HG03571 (cell line): ENCODE data around the gene SREBF2.

Experiments used
- ATAC-seq: cut with Tn5 transposase; IDR thresholded peaks from one replicate; pipeline ENCODE4 v1.9.1; 2021; ENCODE audit not compliant: unreplicated experiment

Gene SREBF2

GRCh38 chr22:41832553-41833368, at the start of gene SREBF2:
SREBF2 (plus strand) TSS chr22:41833105; CDS start chr22:41833271, 166 bp downstream.
- ATAC-seq: peak; percentile 72

- no peak for ATAC-seq
These were observed 45.6 kb upstream of the SREBF2 start for GRCh38 chr22:41787331-41787730.

- ATAC-seq: no peak
These were observed 39.0 kb upstream of the SREBF2 start for GRCh38 chr22:41793871-41794270.

DNA sequence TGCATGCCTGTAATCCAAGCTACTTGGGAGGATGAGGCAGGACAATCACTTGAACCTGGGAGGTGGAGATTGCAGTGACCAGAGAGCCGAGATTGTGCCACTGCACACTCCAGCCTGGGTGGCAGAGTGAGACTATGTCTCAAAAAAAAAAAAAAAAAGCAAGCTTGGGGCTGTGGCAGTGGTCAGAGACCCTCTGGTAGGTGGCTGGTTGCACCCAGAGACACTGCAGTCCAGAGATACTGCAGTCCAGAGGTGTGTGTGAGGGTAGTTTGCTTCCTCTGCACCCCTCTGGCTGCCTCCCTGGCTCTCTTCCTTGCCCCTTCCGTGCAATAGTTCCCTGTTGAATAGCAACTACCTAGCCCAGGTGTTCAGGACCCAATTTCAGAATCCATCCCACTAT, 34.2 kb upstream of the SREBF2 start:
- ATAC-seq: no peak

DNA sequence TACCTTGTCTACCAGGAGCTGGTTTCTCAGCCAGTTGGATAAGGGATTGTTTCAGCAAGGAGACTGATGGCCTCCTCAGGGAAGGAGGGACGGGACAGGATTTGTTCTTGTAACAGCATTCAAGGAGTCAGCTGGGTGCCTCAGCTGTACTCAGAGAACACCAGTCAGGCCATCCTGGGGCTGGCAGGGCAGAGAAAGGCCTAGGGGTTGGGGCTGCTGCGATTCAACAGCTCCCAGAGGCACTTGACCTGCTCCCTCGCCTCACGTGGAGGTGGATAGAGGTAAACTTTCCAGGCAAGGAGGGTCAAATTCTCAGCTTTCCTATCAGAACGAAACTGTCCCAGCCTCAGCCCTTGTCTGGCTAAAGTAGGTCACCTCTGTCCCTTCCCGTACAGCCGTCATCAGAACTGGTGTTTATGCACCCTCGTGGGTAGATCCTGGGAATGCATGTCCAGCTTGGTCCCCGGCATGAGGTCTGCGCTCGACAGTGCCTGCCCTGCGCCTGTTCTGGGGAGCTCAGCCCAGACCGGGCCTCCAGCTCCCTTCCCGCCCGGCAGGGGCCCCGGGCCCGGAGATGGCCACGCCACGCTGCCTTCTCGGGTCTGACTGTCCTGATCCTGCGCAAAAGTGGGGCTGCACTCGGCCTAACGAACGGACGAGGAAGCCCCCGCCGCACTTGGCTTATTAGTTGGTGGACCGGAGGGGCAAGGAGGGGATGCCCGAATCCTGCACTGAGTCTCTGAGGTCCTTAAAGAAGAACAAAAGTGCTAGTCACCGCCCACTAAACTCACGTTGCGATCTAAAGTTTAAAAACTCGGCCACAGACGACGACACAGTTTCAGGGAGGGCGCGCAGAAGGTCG, 33.2 kb upstream of the SREBF2 start:
- ATAC-seq: no peak

- ATAC-seq: peak; percentile 83
These were observed 32.4 kb upstream of the SREBF2 start, which contains the start of gene CCDC134 for GRCh38 chr22:41800348-41801146. CCDC134 (plus strand) TSS chr22:41800679; CDS start chr22:41808891, 8,212 bp downstream.

GRCh38 chr22:41801147-41801819, 31.6 kb upstream of the SREBF2 start:
- no peak for ATAC-seq

GRCh38 chr22:41801886-41802285, 31.0 kb upstream of the SREBF2 start:
- ATAC-seq: no peak

DNA sequence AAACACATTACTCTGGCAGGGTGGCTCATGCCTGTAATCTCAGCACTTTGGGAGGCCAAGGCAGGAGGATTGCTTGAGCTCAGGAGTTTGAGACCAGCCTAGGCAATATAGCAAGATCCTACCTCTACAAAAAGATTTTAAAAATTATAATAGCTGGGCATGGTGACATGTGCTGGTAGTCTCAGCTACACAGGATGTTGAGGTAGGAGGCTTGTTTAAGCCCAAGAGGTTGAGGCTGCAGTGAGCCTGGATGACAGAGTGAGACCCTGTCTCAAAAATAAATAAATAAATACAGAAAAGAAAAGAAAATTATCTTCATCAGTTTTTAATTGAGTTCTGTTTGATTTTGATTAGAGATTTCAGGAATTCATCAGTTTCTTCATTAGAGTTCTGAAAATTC, 27.3 kb upstream of the SREBF2 start:
- no peak for ATAC-seq

DNA sequence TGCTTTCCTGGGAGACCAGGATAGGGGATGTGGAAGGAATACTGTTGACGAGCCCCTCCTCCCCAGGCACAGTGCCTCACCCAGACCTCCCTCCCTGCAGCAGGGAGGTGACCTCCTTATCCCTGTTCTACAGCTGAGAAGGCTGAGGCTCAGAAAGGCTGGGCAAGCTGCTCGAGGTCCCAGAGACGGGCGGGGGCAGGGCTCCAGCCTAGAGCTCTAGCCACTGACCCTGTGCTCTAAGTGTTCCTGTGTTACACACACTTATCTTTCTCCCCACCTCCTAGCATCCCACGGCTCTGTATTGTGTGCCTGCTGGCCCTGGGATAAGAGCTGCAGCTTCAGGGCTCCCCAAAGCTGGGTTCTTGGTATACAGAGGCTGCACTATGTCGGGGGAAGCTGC, 24.5 kb upstream of the SREBF2 start:
- ATAC-seq: no peak

DNA sequence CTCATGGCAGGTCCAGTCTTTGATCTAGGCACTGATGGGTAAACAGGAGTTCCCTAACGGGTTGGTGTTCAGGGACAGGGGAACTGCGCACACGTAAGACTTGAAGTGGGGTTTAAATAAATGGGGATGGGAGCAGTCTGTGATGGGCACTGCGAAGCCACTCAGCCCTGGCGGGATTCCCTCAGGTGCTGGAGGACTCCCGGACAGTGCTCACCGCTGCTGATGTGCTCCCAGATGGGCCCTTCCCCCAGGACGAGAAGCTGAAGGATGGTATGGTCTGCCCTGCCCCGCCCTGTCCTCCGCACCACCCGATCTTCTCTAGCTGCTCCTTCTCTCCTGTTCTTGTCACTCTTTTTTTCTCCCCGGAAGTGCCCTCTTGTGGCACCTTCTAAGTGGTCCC, 22.9 kb upstream of the SREBF2 start:
- no peak for ATAC-seq

- ATAC-seq: no peak
These were observed 19.9 kb upstream of the SREBF2 start for GRCh38 chr22:41812805-41813545.

DNA sequence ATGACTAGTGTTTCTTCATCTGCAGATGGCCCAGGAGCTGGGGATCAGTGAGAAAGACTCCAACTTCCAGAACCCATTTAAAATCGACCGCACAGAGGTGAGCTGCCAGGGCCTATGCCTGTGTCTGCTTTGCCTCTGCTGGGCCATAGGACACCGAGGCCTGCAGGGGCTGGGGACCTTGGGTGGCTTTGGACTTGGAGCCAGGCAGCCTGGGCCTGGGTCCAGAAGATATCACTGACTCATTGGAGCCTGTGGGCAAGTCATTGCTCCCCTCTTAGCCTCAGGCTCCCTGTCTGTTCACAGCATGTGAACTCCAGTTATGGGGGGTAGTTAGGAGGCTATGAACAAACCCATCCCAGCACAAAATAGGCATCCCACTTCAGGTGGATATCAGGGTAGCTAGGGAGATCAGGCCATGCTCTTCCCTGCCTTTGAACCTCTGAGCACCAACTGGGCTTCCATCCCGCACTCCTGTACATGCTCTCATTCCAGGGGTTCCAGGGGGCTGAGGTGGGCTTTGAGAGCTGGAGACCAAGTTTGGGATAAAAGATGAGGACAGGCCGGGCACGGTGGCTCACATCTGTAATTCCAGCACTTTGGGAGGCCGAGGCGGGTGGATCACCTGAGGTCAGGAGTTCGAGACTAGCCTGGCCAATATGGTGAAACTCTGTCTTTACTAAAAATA, 19.0 kb upstream of the SREBF2 start:
- ATAC-seq: no peak

- no peak for ATAC-seq
These were observed 17.2 kb upstream of the SREBF2 start for GRCh38 chr22:41815716-41816115.

DNA sequence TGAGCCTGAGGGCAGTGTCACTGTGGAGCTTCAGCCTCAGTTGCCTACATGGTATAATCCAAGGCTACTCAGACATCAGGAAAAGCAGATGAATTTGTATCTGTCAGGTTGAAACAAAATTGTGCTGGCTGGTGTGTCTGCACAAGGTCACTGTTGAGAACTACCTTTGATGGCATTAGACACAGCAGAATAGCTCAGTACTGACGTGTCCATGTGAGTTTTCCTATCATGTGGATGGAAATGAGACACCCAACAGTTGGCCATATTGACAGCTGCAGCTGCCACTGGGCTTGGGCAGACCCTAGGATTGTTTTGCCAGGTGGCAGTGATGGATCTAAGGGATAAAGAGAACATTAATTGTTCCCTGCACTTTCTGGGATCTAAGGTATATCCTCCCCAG, 16.7 kb upstream of the SREBF2 start:
- ATAC-seq: no peak

DNA sequence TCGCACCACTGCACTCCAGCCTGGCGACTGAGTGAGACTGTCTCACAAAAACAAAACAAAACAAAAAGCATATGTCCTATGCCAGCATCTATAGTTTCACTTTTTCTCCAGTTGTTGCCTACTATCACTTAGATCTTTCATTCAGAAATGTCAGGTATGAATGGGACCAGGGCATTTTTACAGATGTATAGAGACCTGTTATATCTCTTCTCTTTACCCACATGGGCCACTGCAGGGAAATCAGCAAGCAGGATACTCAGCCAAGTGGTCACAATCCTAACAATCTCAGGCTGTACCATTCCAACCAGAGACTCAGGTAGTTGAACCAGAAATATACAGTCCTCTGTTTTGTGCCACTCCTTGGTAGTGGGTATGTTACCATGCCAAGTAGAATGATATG, 16.0 kb upstream of the SREBF2 start:
- ATAC-seq: no peak

DNA sequence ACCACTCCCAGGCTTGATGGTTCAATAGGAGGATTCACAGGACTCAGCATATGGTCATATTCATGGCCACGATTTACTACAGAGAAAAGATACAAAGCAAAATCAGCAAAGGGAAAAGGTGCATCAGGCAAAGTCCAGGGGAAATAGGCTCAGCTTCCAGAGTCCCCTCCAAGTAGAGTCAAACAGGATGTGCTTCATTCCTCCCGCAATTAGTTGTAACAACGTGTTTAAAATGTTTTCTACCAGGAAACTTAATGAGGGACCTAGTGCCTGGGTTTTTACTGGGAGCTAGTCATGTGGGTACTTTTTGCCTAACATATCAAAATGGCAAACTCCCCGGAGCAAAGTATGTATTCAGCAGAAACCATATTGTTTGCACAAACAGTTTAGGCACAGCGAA, 14.9 kb upstream of the SREBF2 start:
- ATAC-seq: no peak

DNA sequence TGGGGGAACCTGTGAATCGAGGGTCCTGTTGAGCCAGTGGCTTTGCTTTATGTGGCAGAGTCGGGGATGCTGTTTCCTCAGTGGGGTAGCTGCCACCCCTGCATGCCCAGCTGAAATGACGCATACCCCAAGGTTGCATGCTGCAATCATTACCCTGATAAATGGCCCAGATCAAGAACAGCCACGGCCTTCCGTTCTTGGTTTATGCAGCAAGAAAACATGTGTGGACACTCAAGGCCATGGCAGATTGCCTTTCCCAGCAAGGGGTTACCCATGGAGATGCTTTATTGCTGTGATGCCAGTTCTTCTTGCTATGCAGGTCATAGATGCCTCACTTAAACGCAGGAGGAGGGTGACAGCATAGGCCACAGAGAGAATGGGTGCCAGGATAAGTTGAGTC, 14.3 kb upstream of the SREBF2 start:
- ATAC-seq: no peak

- no peak for ATAC-seq
These were observed 13.6 kb upstream of the SREBF2 start for GRCh38 chr22:41819257-41819656.
